SW480 (cell line): ENCODE results near the gene MAP2K1.
"Not testable (repeated sequence)": the region's sequence is repeated elsewhere in the genome, so short reads cannot be mapped to it uniquely, and the experiment has no call there.

Source experiments
- DNase-seq: peaks from one replicate; pipeline ENCODE4 v3.0.0-alpha.2; 2016; ENCODE audit warnings: low spot score

The MAP2K1 gene

DNA sequence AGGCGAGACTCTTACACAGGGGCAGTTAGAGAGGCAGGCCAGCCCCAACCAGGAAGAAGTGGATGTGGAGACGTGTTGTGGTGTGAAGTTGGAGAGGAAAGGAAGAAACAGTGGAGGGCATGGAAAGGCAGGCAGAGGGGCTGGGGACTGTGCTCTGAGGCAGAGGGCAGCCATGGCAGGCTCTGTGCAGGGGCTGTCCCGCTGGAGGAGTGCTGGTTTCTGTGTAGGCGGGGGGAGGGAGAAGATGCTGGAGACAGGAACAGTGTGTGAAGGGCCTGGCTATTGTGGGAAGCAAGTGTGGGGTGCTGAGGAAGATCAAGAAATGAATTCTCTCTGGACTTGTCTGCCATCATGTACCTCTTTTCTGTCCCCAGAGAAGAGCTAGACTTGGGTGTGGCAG is 89.8 kb downstream of the MAP2K1 start:
- DNase-seq, result no peak

DNA sequence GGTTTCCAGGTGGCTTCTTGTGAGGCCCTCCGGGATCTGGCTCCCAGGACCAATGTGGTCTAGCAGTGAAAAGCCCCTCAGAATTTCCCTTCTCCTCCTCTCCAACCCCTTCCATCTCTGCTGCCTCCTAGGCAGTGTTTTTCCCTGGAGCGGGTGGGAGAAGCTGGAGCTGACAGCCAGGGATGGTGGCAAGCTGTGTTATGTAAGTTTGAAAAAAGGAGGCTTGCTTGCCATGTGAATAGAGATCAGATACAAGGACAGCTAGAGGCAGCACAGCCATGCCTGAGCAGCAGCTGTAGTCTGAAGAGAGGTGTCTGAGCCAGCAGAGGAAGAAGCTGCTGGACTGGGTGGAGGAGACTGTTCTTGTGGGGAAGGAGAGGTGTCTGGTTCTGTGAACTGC is 90.3 kb downstream of the MAP2K1 start:
- no peak for DNase-seq

- DNase-seq, result no peak
These were observed 93.6 kb downstream of the MAP2K1 start for GRCh38 chr15:66480267-66480666.

GRCh38 chr15:66481107-66481856 is 94.6 kb downstream of the MAP2K1 start:
- DNase-seq, result peak; percentile 34

- no peak for DNase-seq
These were observed 95.8 kb downstream of the MAP2K1 start for GRCh38 chr15:66482539-66482938.

GRCh38 chr15:66483131-66483566 is 96.4 kb downstream of the MAP2K1 start:
- DNase-seq, result peak; percentile 50

DNA sequence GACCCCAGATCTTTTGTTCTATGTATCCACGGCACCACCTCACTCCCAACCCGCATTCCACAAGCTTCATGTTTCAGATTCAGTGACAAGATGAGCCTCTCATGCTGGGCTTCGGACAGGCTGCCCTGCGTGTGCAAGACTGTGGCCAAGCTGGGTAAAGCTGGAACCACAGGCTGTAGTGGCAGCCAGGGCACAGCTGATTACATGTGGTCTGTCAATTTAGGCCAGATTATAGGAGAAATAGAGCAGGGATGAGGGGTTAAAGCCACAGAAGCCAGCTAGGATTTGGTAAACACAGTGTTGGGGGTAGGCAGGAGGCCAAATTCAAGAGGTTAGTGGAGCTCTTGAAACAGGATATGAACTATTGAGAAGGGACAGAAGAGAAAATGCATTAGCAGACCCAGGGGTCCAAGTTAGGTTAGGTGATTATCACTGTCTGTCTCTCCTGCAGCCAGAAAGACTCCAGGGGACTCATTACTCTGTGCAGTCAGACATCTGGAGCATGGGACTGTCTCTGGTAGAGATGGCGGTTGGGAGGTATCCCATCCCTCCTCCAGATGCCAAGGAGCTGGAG is 97.9 kb downstream of the MAP2K1 start:
- no peak for DNase-seq

DNA sequence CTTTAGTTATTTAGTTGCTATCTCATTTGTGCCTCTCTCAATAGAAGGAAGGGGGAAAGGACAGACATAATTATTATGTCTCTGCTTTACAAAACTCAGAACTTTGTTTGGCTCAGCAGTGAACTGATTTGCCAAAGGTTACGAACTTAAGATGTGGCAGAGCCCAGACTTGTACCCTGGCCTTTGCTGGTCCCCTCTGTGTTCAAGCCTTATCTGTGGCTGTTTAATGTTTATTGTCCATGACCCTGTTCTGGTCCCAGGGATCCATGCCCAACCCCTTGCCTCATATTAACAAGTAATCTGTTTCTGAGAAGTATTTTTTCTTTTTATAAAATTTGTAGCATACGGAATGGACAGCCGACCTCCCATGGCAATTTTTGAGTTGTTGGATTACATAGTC is 100.2 kb downstream of the MAP2K1 start:
- DNase-seq, result no peak

- no peak for DNase-seq
These were observed 101.8 kb downstream of the MAP2K1 start for GRCh38 chr15:66488525-66488924.

DNA sequence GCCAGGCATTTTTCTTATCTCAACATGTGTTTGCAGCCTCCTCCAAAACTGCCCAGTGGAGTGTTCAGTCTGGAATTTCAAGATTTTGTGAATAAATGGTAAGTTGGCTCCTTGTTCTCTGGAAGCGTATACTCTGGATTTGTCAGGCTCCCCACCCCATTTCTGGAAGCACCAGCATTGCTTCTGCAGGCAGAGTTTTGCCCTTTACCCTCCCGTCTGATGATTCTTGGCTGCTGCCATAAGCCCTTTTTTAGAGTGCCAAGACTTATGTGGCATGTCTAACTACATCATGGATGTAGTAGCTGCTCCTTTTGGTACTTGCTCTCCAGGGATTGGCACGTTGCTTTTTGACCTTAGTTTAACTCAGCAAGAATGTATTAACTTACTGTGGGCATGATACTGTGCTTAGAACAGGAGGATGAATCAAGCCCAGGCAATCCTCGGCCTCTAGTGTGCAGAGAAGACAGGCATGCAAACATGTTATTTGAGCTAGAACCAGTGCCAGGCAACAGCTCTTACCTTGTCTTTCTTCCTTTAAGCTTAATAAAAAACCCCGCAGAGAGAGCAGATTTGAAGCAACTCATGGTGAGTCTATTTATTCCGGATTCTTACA is 102.6 kb downstream of the MAP2K1 start:
- no peak for DNase-seq

GRCh38 chr15:66491846-66492245 is 105.1 kb downstream of the MAP2K1 start:
- no peak for DNase-seq

GRCh38 chr15:66494262-66494661 is 107.5 kb downstream of the MAP2K1 start:
- no peak for DNase-seq

GRCh38 chr15:66496951-66497501 is 110.3 kb downstream of the MAP2K1 start:
- DNase-seq, result no peak

- peak; percentile 89 for DNase-seq
These were observed 111.1 kb downstream of the MAP2K1 start, which contains the start of gene SNAPC5 for GRCh38 chr15:66497502-66498455. SNAPC5 (minus strand) TSS chr15:66497762; CDS start chr15:66497731, 31 bp downstream.

DNA sequence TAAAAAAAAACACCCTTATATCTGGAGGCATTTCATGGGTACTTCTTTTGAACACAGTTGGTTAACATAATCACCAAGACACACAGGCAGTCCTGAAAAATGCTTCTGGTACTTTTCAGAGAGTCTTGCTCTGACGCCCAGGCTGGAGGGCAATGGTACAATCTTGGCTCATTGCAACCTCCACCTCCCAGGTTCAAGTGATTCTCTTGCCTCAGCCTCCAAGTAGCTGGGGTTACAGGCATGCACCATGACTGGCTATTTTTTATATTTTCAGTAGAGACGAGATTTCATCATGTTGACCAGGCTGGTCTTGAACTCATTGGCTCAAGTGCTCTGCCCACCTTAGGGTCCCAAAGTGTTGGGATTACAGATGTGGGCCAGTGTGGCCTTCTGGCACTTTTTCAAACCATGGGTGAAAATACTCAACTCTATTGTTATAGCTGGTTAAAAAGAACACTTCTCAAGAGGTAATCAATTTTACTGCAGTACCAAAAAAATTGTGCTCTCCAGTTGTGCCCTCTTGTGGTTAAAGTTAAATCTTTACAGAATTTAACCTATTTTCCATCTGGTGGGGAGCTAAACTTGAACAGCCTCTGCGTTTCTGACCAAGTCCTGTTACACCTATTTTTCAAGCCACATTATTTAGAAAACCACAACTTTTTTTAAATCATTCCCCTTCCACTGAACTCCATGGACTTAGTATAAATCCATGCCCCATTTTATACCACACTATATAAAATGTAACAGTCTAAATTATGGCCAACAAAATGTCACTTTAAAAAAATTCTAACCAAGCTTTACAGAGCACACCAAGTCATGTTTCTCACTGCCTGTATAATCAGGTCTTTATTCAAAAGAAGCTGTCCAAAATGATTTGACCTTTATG is 112.0 kb downstream of the MAP2K1 start:
- no peak for DNase-seq

- DNase-seq, result not testable (repeated sequence)
These were observed 113.6 kb downstream of the MAP2K1 start for GRCh38 chr15:66500346-66500745.

- DNase-seq, result no peak
These were observed 115.8 kb downstream of the MAP2K1 start for GRCh38 chr15:66502491-66502890.

GRCh38 chr15:66503041-66503648 is 116.4 kb downstream of the MAP2K1 start:
- DNase-seq, result not testable (repeated sequence)

GRCh38 chr15:66503780-66504562 is 117.3 kb downstream of the MAP2K1 start:
- no peak for DNase-seq
